ENCODE measurements around the gene PFKFB3.

PFKFB3 gene

DNA sequence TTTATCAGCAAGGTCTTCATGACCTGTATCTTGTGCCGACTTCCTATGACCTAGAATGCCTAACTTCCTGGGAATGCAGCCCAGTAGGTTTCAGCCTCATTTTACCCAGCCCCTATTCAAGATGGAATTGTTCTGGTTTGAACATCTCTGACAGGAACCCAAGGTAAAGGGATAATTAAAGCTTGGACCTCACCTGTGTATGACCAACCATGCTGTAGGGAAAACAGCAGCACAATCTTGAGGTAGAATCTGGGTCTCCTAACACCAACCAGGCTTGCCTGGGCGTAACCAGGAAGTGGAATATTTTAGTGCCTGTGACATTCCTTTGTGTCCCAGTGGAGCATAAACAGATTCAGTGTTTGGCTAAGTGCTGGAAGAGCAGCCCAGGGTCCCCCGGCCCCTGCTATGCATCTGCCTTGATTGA is 94.1 kb downstream of the PFKFB3 start:
- DNase-seq = no peak
- Histone ChIP-seq H3K27ac (no peak overlapping the region), H3K36me3 (no peaks in the 10 kb centered on the region), H3K9me3 (ENCODE audit: severe bottlenecking) (no peaks in the 10 kb centered on the region), H3K27me3 (ENCODE audit: insufficient read depth, low read depth, severe bottlenecking) (peaks cover 3% of the 10 kb centered on the region), H3K4me3 (ENCODE audit: low read depth, low read length) (no peak overlapping the region)
- TF ChIP-seq, protein P1, sequence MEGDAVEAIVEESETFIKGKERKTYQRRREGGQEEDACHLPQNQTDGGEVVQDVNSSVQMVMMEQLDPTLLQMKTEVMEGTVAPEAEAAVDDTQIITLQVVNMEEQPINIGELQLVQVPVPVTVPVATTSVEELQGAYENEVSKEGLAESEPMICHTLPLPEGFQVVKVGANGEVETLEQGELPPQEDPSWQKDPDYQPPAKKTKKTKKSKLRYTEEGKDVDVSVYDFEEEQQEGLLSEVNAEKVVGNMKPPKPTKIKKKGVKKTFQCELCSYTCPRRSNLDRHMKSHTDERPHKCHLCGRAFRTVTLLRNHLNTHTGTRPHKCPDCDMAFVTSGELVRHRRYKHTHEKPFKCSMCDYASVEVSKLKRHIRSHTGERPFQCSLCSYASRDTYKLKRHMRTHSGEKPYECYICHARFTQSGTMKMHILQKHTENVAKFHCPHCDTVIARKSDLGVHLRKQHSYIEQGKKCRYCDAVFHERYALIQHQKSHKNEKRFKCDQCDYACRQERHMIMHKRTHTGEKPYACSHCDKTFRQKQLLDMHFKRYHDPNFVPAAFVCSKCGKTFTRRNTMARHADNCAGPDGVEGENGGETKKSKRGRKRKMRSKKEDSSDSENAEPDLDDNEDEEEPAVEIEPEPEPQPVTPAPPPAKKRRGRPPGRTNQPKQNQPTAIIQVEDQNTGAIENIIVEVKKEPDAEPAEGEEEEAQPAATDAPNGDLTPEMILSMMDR (IDR thresholded peaks at IDR 0.05; ENCODE audit: low read depth, low read length) = no peak

DNA sequence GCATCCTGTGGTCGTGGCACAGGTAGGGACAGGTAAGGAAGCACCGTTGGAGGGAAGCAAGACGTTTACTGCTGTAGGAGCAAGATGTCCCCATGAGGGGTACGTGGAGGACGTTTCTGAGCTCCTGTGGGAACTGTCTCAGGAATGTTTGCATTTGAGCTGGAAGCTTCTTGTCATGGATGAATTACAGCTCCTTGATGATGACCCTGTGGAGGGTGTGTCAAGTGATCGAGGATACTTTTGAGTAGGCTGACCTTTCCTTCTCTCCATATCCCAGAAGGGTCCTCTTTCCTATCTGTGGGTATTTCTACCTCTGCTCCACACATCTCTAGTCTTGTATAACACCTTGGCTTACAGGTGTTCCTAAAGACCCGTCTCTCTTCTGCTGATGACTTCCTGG is 94.8 kb downstream of the PFKFB3 start:
- Histone ChIP-seq H3K36me3 (no peaks in the 10 kb centered on the region), H3K27ac (no peak overlapping the region), H3K9me3 (ENCODE audit: severe bottlenecking) (no peaks in the 10 kb centered on the region), H3K4me3 (ENCODE audit: low read depth, low read length) (no peak overlapping the region), H3K27me3 (ENCODE audit: insufficient read depth, low read depth, severe bottlenecking) (peaks cover 3% of the 10 kb centered on the region)
- DNase-seq = no peak
- TF ChIP-seq, protein P1 (IDR thresholded peaks at IDR 0.05; ENCODE audit: low read depth, low read length) = no peak

GRCh38 chr10:6297951-6298381 is 95.2 kb downstream of the PFKFB3 start:
- Histone ChIP-seq H3K4me3 (ENCODE audit: low read depth, low read length) (no peak overlapping the region), H3K36me3 (no peaks in the 10 kb centered on the region), H3K27ac (no peak overlapping the region), H3K9me3 (ENCODE audit: severe bottlenecking) (no peaks in the 10 kb centered on the region), H3K27me3 (ENCODE audit: insufficient read depth, low read depth, severe bottlenecking) (peaks cover 3% of the 10 kb centered on the region)
- TF ChIP-seq, protein P1 (IDR thresholded peaks at IDR 0.05; ENCODE audit: low read depth, low read length) = no peak
- DNase-seq = no peak

DNA sequence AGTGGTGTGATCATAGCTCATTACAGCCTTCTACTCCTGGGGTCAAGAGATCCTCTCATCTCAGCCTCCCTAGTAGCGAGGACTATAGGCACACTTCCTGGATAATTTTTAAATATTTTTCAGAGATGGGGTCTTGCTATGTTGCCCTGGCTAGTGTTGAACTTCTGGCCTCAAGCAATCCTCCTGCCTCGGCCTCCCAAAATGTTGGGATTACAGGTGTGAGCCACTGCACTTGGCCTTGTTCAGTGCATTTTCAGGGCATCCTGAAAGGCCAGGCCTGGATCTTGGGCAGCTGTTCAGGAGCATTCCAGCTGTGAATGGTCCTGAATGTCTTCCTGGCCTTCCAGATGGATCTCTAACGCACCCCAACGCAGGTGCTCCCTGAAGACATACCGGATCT is 95.7 kb downstream of the PFKFB3 start:
- Histone ChIP-seq H3K27ac (no peak overlapping the region), H3K36me3 (no peaks in the 10 kb centered on the region)
- no peak for DNase-seq

DNA sequence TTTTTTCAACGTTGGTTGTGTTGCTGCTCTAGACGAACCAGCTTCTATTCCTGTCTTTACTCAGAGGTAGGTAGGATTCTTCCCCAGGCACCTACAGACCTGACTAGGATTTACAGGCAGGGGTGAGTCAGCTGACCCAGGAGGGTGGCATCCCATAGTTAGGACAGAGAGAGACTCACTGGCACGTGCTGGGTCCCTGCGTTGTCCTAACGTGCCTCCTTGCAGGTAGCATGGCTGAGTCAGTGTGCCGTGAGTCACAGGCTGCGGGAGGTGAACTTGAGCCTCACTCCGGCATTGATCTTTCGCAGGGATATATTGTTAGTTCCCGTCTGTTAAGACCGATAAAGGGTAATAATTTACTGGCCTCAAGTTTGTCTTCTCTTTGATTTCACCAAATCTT is 96.5 kb downstream of the PFKFB3 start:
- no peaks in the 10 kb centered on the region for H3K27me3 ChIP-seq (ENCODE audit: insufficient read depth, low read depth, severe bottlenecking)
- H3K9me3 ChIP-seq (ENCODE audit: severe bottlenecking) = no peaks in the 10 kb centered on the region
- H3K4me3 ChIP-seq (ENCODE audit: low read depth, low read length) = no peak overlapping the region
- H3K27ac ChIP-seq = no peak overlapping the region
- TF ChIP-seq, protein P1 (IDR thresholded peaks at IDR 0.05; ENCODE audit: low read depth, low read length) = no peak
- no peak for DNase-seq
- H3K36me3 ChIP-seq = no peaks in the 10 kb centered on the region

More for the DNA sequence above, 95.7 kb downstream of the PFKFB3 start:
- TF ChIP-seq, protein P1 (IDR thresholded peaks at IDR 0.05; ENCODE audit: low read depth, low read length) = no peak
- peaks cover 3% of the 10 kb centered on the region for H3K27me3 ChIP-seq (ENCODE audit: insufficient read depth, low read depth, severe bottlenecking)
- H3K4me3 ChIP-seq (ENCODE audit: low read depth, low read length) = no peak overlapping the region
- no peaks in the 10 kb centered on the region for H3K9me3 ChIP-seq (ENCODE audit: severe bottlenecking)

DNA sequence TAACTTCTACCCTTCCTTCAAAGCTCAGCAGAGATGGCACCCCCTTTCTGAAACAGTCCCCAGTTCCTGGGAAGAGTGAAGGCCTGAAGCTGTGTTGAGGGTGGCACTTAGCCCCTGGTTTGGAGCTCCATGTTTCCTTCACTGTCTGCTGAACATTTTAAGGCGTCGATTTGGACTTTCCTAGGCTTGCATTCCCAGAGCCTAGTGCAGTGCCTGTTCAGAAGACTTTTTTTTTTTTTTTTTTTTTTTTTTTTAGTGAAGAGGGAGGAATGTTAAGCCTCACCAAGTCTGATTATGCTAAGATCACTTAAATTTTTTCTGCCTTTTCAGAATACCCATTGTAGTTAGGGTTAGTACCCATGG is 97.0 kb downstream of the PFKFB3 start:
- H3K9me3 ChIP-seq (ENCODE audit: severe bottlenecking) = no peaks in the 10 kb centered on the region
- no peak overlapping the region for H3K4me3 ChIP-seq (ENCODE audit: low read depth, low read length)
- DNase-seq = no peak
- no peaks in the 10 kb centered on the region for H3K27me3 ChIP-seq (ENCODE audit: insufficient read depth, low read depth, severe bottlenecking)
- H3K36me3 ChIP-seq = no peaks in the 10 kb centered on the region
- no peak overlapping the region for H3K27ac ChIP-seq
- TF ChIP-seq, protein P1 (IDR thresholded peaks at IDR 0.05; ENCODE audit: low read depth, low read length) = no peak
